ENCODE measurements around the gene CYTH1. TPM values are rescaled to one million over a fixed set of nuclear protein-coding genes. Genes with fewer than 3 reads are reported as not detected.

The CYTH1 gene
- total and polyA plus RNA-seq, 10 of the 15 experiments (the other 5 are each of a cell fraction or from before 2014, with no cell fraction given), result 6.6 to 188 (median 145) TPM

- Histone ChIP-seq H2AFZ (ENCODE audit: control insufficient read depth, low read depth, low read length) (no peak overlapping the region), H3K4me3 (no peak overlapping the region), H3K4me2 (ENCODE audit: control insufficient read depth, insufficient read depth) (no peak overlapping the region), H3K27me3 (replicated peaks in 1 of 2; ENCODE audit: control insufficient read depth in 2 of 2, insufficient read depth in 2 of 2, low read length in 1 of 2) (no peaks in the 10 kb centered on the region), H3K9me3 (replicated peaks; ENCODE audit: control insufficient read depth, insufficient read depth, low read length) (no peaks in the 10 kb centered on the region), H3K9ac (ENCODE audit: control insufficient read depth, insufficient read depth, low read length) (no peak overlapping the region), H3K79me2 (ENCODE audit: control insufficient read depth, insufficient read depth, low read length) (no peaks in the 10 kb centered on the region), H3K27ac (ENCODE audit: control insufficient read depth, insufficient read depth) (no peak overlapping the region), H3K4me1 (ENCODE audit: control insufficient read depth, insufficient read depth, low read length) (no peaks in the 10 kb centered on the region), H3K36me3 (ENCODE audit: control insufficient read depth in 2 of 2, insufficient read depth in 2 of 2, low read length in 1 of 2) (peaks cover 28 to 54% of the 10 kb centered on the region in 2 experiments), H4K20me1 (ENCODE audit: control insufficient read depth, insufficient read depth) (no peaks in the 10 kb centered on the region)
- POLR2A ChIA-PET, result no interaction called here
- SMC1A ChIA-PET (ENCODE audit: uncharacterized antibody, unreplicated experiment), result no interaction called here
- ATAC-seq, result no peak
- 89% methylated on average over 18 of the region's 30 CpGs for WGBS (ENCODE audit: insufficient coverage, insufficient replicate concordance, low lambda C conversion rate, missing lambda C conversion rate)
- CTCF ChIA-PET, result interaction anchor here (1.2 to 2.3 kb wide), 2 partner anchors 17 to 298 kb away, joined by 3 to 7 read pairs; no protein-coding TSS in a partner anchor
- RAD21 ChIA-PET (ENCODE audit: unreplicated experiment), result no interaction called here
- FAIRE-seq, result no peak
- TF ChIP-seq BRCA1 (IDR thresholded peaks at IDR 0.05; ENCODE audit: low read depth, low read length) (no peak), POLR2AphosphoS5 (IDR thresholded peaks at IDR 0.05; ENCODE audit: low read length) (0 out of 2 replicates have a peak, but pooled peaks have one; percentile 28), YBX1 (IDR thresholded peaks at IDR 0.05) (no peak), CREM (IDR thresholded peaks at IDR 0.05; ENCODE audit: low read depth) (no peak), EED (IDR thresholded peaks at IDR 0.05; ENCODE audit: low read depth) (no peak), NR2F1 (conservative IDR thresholded peaks at IDR 0.05) (no peak), SMAD1 (IDR thresholded peaks at IDR 0.05; ENCODE audit: low read depth, partially characterized antibody) (no peak), ZNF217 (IDR thresholded peaks at IDR 0.05) (no peak)
- BruUV-seq (replicated peaks), result no TSS peak
- in situ Hi-C loops (cut with MboI) (no loop called here), intact Hi-C loops (cut with micrococcal nuclease; ENCODE audit: unreplicated experiment) (no loop called here)
- DNase-seq (ENCODE audit: low read depth, low spot score), result no peak
Observed at GRCh38 chr17:78802008-78802407, 19.9 kb upstream of the CYTH1 start.

All from GM12878 (cell line).